GM23338 (cell line): ENCODE data around the gene DENND1B. TPM values are rescaled to one million over a fixed set of nuclear protein-coding genes. Genes with fewer than 3 reads are reported as not detected.

Source experiments
- ATAC-seq: fragments of 200-7000 bp; cut with Tn5 transposase; 3 replicates; pipeline ENCODE4 v1.9.1; 2020
- DNase-seq: peaks from one replicate; pipeline ENCODE4 v3.0.0-alpha.2; 2015; ENCODE audit warnings: low spot score
- H2AFZ ChIP-seq: fragments of 200-600 bp; sonication (generic); 2 replicates; pipeline ENCODE4 v1.8.0; 2016; ENCODE audit warnings: antibody characterized with exemption, mild to moderate bottlenecking, moderate library complexity
- H3F3A ChIP-seq: fragments of 200-600 bp; sonication (generic); replicated peaks from 2 replicates; pipeline ENCODE4 v1.8.0; 2017; ENCODE audit warnings: antibody characterized with exemption, mixed run types, low read depth
- H3K27ac ChIP-seq: fragments of 200-600 bp; sonication (generic); 2 replicates; pipeline ENCODE4 v1.6.1; 2016; ENCODE audit warnings: low read depth
- H3K27me3 ChIP-seq: fragments of 200-600 bp; sonication (generic); 2 replicates; pipeline ENCODE4 v1.8.0; 2016; ENCODE audit warnings: mild to moderate bottlenecking, mixed run types, moderate library complexity; ENCODE audit not compliant: insufficient read depth
- H3K36me3 ChIP-seq: fragments of 200-600 bp; sonication (generic); 2 replicates; pipeline ENCODE4 v1.8.0; 2016; ENCODE audit warnings: mild to moderate bottlenecking; ENCODE audit not compliant: insufficient read depth
- H3K4me1 ChIP-seq: fragments of 200-600 bp; sonication (generic); 2 replicates; pipeline ENCODE4 v1.8.0; 2016; ENCODE audit warnings: mild to moderate bottlenecking, moderate library complexity; ENCODE audit not compliant: insufficient read depth
- H3K4me2 ChIP-seq: fragments of 200-600 bp; sonication (generic); 2 replicates; pipeline ENCODE4 v1.7.1; 2017; ENCODE audit warnings: mixed run types
- H3K4me3 ChIP-seq: fragments of 200-600 bp; sonication (generic); 2 replicates; pipeline ENCODE4 v1.6.1; 2016; ENCODE audit warnings: mixed run types
- H3K79me2 ChIP-seq: fragments of 200-600 bp; sonication (generic); replicated peaks from 2 replicates; pipeline ENCODE4 v1.8.0; 2017; ENCODE audit warnings: mild to moderate bottlenecking; ENCODE audit not compliant: insufficient read depth
- H3K9me2 ChIP-seq: fragments of 200-600 bp; sonication (generic); 2 replicates; pipeline ENCODE4 v1.8.0; 2017; ENCODE audit not compliant: insufficient read depth
- H4K20me1 ChIP-seq: fragments of 200-600 bp; sonication (generic); replicated peaks from 2 replicates; pipeline ENCODE4 v1.8.0; 2017; ENCODE audit warnings: mild to moderate bottlenecking; ENCODE audit not compliant: insufficient read depth
- H3K27ac Mint-ChIP-seq: 2 replicates; pipeline ENCODE4 v1.8.0; 2020; ENCODE audit warnings: inconsistent platforms, mild to moderate bottlenecking, moderate library complexity, mixed read lengths
- H3K27me3 Mint-ChIP-seq: 3 replicates; pipeline ENCODE4 v1.8.0; 2022; ENCODE audit warnings: low read depth, mild to moderate bottlenecking, moderate library complexity, mixed read lengths, inconsistent platforms; ENCODE audit not compliant: insufficient read depth, poor library complexity
- H3K36me3 Mint-ChIP-seq: 3 replicates; pipeline ENCODE4 v1.8.0; 2021; ENCODE audit warnings: low read depth, mild to moderate bottlenecking, inconsistent platforms, moderate library complexity, mixed read lengths
- H3K4me1 Mint-ChIP-seq: 3 replicates; pipeline ENCODE4 v1.8.0; 2020; ENCODE audit warnings: mild to moderate bottlenecking, inconsistent platforms, mixed read lengths
- H3K4me3 Mint-ChIP-seq: 3 replicates; pipeline ENCODE4 v1.8.0; 2021; ENCODE audit warnings: moderate library complexity, mild to moderate bottlenecking, inconsistent platforms, mixed read lengths
- H3K9me3 Mint-ChIP-seq: 3 replicates; pipeline ENCODE4 v1.8.0; 2020; ENCODE audit warnings: moderate library complexity, mild to moderate bottlenecking, inconsistent platforms, mixed read lengths
- CREB1 ChIP-seq: fragments of 250-450 bp; sonication (Bioruptor Pico); IDR thresholded peaks from 2 replicates; pipeline ENCODE4 v1.5.0; 2020; ENCODE audit warnings: low read depth, mild to moderate bottlenecking, moderate library complexity
- EZH2 ChIP-seq: fragments of 200-600 bp; sonication (generic); IDR thresholded peaks from one replicate; pipeline ENCODE4 v1.8.0; 2017; ENCODE audit warnings: antibody characterized with exemption, mild to moderate bottlenecking, low read depth; ENCODE audit not compliant: unreplicated experiment
- EZH2phosphoT487 ChIP-seq: fragments of 200-600 bp; sonication (generic); IDR thresholded peaks from one replicate; pipeline ENCODE4 v1.8.1; 2018; ENCODE audit warnings: antibody characterized with exemption; ENCODE audit not compliant: unreplicated experiment
- JUNB ChIP-seq: IDR thresholded peaks from one replicate; pipeline ENCODE4 v1.6.1; 2016; ENCODE audit warnings: antibody characterized with exemption; ENCODE audit not compliant: unreplicated experiment
- NANOG ChIP-seq: IDR thresholded peaks from 2 replicates; pipeline ENCODE4 v1.6.1; 2016; ENCODE audit warnings: antibody characterized with exemption, borderline replicate concordance
- POLR2AphosphoS5 ChIP-seq: IDR thresholded peaks from 2 replicates; pipeline ENCODE4 v1.6.1; 2016; ENCODE audit warnings: antibody characterized with exemption, low read depth
- STAT1 ChIP-seq: IDR thresholded peaks from one replicate; pipeline ENCODE4 v1.6.1; 2016; ENCODE audit warnings: antibody characterized with exemption; ENCODE audit not compliant: unreplicated experiment
- ZNF114 ChIP-seq: fragments of 250-450 bp; sonication (Bioruptor Pico); IDR thresholded peaks from 2 replicates; pipeline ENCODE4 v1.5.0; 2020; ENCODE audit warnings: mild to moderate bottlenecking, moderate library complexity
- ZNF331 ChIP-seq: fragments of 250-450 bp; sonication (Bioruptor Pico); IDR thresholded peaks from 2 replicates; pipeline ENCODE4 v1.5.0; 2020; ENCODE audit warnings: low read depth, mild to moderate bottlenecking, moderate library complexity
- polyA plus RNA-seq: library from polyadenylated mRNA; unstranded; fragments of >200 nt; fragmentation: Nextera tagmentation; extraction: Ambion mirVana; gene quantifications from 2 replicates; pipeline ENCODE4 v1.2.1, GENCODE V29; 2016
- total RNA-seq: library from RNA; depleted of rRNA; stranded (reverse); fragments of >200 nt; shearing (Covaris generic); gene quantifications from 2 replicates; pipeline ENCODE4 v1.2.3, GENCODE V29; 2014
- TF ChIP-seq, protein P1 (sequence below): IDR thresholded peaks from one replicate; pipeline ENCODE4 v1.6.1; 2018; ENCODE audit warnings: antibody characterized with exemption; ENCODE audit not compliant: unreplicated experiment
- TF ChIP-seq, protein P2 (sequence below): fragments of 250-450 bp; sonication (Bioruptor Pico); IDR thresholded peaks from 2 replicates; pipeline ENCODE4 v1.5.0; 2020; ENCODE audit warnings: mild to moderate bottlenecking, moderate library complexity
- TF ChIP-seq, protein P3 (sequence below): IDR thresholded peaks from 2 replicates; pipeline ENCODE4 v1.6.1; 2016; ENCODE audit warnings: antibody characterized with exemption
- TF ChIP-seq, protein P4 (sequence below), 2 experiments: fragments of 200-600 bp in 1 of 2; sonication (generic) in 1 of 2; conservative IDR thresholded peaks; 2 replicates each; pipeline versions ENCODE4 v1.5.1 to v1.6.1; 2016 to 2017; ENCODE audit warnings: antibody characterized with exemption in 2 of 2, low read depth in 2 of 2, mild to moderate bottlenecking in 2 of 2, moderate library complexity in 1 of 2

DENND1B gene
- total and polyA plus RNA-seq, 2 experiments from 2014 or later: 4.3 to 5.2 TPM

DNA sequence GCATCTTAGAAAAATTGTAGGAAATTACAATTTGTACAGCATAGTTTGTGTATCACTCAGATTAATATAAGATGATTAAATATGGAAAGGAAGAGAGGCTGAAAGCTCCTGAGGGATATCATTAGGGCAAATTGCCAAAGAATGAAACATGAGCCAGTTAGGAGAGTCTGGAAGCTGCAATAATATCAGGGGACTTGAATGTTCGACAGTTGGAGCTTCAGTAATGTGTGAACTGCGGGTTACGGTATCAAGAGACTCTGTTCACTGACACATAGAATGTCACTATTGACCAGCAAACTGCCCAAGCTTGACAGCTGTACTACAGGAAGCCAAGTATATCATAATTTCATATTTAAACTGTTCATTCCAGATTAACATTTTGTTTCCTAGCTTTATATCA, 157.2 kb downstream of the DENND1B start:
- TF ChIP-seq, protein P1, sequence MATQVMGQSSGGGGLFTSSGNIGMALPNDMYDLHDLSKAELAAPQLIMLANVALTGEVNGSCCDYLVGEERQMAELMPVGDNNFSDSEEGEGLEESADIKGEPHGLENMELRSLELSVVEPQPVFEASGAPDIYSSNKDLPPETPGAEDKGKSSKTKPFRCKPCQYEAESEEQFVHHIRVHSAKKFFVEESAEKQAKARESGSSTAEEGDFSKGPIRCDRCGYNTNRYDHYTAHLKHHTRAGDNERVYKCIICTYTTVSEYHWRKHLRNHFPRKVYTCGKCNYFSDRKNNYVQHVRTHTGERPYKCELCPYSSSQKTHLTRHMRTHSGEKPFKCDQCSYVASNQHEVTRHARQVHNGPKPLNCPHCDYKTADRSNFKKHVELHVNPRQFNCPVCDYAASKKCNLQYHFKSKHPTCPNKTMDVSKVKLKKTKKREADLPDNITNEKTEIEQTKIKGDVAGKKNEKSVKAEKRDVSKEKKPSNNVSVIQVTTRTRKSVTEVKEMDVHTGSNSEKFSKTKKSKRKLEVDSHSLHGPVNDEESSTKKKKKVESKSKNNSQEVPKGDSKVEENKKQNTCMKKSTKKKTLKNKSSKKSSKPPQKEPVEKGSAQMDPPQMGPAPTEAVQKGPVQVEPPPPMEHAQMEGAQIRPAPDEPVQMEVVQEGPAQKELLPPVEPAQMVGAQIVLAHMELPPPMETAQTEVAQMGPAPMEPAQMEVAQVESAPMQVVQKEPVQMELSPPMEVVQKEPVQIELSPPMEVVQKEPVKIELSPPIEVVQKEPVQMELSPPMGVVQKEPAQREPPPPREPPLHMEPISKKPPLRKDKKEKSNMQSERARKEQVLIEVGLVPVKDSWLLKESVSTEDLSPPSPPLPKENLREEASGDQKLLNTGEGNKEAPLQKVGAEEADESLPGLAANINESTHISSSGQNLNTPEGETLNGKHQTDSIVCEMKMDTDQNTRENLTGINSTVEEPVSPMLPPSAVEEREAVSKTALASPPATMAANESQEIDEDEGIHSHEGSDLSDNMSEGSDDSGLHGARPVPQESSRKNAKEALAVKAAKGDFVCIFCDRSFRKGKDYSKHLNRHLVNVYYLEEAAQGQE: no peak
- TF ChIP-seq ZNF331 (no peak), STAT1 (no peak), JUNB (no peak), EZH2 (no peak), CREB1 (no peak), ZNF114 (CRISPR knock-in tag) (no peak), POLR2AphosphoS5 (no peak), NANOG (no peak), EZH2phosphoT487 (no peak)
- TF ChIP-seq, protein P2, sequence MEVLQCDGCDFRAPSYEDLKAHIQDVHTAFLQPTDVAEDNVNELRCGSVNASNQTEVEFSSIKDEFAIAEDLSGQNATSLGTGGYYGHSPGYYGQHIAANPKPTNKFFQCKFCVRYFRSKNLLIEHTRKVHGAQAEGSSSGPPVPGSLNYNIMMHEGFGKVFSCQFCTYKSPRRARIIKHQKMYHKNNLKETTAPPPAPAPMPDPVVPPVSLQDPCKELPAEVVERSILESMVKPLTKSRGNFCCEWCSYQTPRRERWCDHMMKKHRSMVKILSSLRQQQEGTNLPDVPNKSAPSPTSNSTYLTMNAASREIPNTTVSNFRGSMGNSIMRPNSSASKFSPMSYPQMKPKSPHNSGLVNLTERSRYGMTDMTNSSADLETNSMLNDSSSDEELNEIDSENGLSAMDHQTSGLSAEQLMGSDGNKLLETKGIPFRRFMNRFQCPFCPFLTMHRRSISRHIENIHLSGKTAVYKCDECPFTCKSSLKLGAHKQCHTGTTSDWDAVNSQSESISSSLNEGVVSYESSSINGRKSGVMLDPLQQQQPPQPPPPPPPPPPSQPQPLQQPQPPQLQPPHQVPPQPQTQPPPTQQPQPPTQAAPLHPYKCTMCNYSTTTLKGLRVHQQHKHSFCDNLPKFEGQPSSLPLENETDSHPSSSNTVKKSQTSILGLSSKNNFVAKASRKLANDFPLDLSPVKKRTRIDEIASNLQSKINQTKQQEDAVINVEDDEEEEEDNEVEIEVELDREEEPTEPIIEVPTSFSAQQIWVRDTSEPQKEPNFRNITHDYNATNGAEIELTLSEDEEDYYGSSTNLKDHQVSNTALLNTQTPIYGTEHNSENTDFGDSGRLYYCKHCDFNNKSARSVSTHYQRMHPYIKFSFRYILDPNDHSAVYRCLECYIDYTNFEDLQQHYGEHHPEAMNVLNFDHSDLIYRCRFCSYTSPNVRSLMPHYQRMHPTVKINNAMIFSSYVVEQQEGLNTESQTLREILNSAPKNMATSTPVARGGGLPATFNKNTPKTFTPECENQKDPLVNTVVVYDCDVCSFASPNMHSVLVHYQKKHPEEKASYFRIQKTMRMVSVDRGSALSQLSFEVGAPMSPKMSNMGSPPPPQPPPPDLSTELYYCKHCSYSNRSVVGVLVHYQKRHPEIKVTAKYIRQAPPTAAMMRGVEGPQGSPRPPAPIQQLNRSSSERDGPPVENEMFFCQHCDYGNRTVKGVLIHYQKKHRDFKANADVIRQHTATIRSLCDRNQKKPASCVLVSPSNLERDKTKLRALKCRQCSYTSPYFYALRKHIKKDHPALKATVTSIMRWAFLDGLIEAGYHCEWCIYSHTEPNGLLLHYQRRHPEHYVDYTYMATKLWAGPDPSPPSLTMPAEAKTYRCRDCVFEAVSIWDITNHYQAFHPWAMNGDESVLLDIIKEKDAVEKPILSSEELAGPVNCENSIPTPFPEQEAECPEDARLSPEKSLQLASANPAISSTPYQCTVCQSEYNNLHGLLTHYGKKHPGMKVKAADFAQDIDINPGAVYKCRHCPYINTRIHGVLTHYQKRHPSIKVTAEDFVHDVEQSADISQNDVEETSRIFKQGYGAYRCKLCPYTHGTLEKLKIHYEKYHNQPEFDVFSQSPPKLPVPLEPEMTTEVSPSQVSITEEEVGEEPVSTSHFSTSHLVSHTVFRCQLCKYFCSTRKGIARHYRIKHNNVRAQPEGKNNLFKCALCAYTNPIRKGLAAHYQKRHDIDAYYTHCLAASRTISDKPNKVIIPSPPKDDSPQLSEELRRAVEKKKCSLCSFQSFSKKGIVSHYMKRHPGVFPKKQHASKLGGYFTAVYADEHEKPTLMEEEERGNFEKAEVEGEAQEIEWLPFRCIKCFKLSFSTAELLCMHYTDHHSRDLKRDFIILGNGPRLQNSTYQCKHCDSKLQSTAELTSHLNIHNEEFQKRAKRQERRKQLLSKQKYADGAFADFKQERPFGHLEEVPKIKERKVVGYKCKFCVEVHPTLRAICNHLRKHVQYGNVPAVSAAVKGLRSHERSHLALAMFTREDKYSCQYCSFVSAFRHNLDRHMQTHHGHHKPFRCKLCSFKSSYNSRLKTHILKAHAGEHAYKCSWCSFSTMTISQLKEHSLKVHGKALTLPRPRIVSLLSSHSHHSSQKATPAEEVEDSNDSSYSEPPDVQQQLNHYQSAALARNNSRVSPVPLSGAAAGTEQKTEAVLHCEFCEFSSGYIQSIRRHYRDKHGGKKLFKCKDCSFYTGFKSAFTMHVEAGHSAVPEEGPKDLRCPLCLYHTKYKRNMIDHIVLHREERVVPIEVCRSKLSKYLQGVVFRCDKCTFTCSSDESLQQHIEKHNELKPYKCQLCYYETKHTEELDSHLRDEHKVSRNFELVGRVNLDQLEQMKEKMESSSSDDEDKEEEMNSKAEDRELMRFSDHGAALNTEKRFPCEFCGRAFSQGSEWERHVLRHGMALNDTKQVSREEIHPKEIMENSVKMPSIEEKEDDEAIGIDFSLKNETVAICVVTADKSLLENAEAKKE (CRISPR knock-in tag): no peak
- TF ChIP-seq, protein P3, sequence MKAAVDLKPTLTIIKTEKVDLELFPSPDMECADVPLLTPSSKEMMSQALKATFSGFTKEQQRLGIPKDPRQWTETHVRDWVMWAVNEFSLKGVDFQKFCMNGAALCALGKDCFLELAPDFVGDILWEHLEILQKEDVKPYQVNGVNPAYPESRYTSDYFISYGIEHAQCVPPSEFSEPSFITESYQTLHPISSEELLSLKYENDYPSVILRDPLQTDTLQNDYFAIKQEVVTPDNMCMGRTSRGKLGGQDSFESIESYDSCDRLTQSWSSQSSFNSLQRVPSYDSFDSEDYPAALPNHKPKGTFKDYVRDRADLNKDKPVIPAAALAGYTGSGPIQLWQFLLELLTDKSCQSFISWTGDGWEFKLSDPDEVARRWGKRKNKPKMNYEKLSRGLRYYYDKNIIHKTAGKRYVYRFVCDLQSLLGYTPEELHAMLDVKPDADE: no peak
- TF ChIP-seq, protein P4, sequence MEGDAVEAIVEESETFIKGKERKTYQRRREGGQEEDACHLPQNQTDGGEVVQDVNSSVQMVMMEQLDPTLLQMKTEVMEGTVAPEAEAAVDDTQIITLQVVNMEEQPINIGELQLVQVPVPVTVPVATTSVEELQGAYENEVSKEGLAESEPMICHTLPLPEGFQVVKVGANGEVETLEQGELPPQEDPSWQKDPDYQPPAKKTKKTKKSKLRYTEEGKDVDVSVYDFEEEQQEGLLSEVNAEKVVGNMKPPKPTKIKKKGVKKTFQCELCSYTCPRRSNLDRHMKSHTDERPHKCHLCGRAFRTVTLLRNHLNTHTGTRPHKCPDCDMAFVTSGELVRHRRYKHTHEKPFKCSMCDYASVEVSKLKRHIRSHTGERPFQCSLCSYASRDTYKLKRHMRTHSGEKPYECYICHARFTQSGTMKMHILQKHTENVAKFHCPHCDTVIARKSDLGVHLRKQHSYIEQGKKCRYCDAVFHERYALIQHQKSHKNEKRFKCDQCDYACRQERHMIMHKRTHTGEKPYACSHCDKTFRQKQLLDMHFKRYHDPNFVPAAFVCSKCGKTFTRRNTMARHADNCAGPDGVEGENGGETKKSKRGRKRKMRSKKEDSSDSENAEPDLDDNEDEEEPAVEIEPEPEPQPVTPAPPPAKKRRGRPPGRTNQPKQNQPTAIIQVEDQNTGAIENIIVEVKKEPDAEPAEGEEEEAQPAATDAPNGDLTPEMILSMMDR (conservative IDR thresholded peaks at IDR 0.05; ENCODE audit: low read depth in 2 of 2): no peak
- no peaks in the 10 kb centered on the region for H3K79me2 ChIP-seq
- Mint-ChIP-seq H3K4me3 (no peak overlapping the region), H3K4me1 (peaks cover 15% of the 10 kb centered on the region; the same call in 2 of the 3 replicates), H3K9me3 (no peaks in the 10 kb centered on the region), H3K27ac (no peak overlapping the region), H3K27me3 (no peaks in the 10 kb centered on the region), H3K36me3 (no peaks in the 10 kb centered on the region)
- no peaks in the 10 kb centered on the region for H4K20me1 ChIP-seq
- no peak overlapping the region for H3K4me2 ChIP-seq
- no peaks in the 10 kb centered on the region for H3K27me3 ChIP-seq
- ATAC-seq: no peak
- H3F3A ChIP-seq: no peaks in the 10 kb centered on the region
- no peaks in the 10 kb centered on the region for H3K9me2 ChIP-seq
- H3K27ac ChIP-seq: no peak overlapping the region
- no peak overlapping the region for H2AFZ ChIP-seq
- no peaks in the 10 kb centered on the region; the same call in 1 of the 2 replicates for H3K4me1 ChIP-seq
- no peaks in the 10 kb centered on the region for H3K36me3 ChIP-seq
- DNase-seq: no peak
- no peak overlapping the region for H3K4me3 ChIP-seq
